GM12865 (cell line): ENCODE data around the gene RILP.

ENCODE experiments used
- DNase-seq: peaks from one replicate; pipeline ENCODE4 v3.0.0; 2010; ENCODE audit warnings: low read depth
- H3K4me3 ChIP-seq: 2 replicates; pipeline ENCODE4 v1.5.1; 2011; ENCODE audit warnings: mild to moderate bottlenecking, low read depth, low read length, control low read depth
- CTCF ChIP-seq: IDR thresholded peaks from 2 replicates; pipeline ENCODE4 v1.5.1; 2011; ENCODE audit warnings: low read length, control low read depth, low read depth, inconsistent platforms; ENCODE audit not compliant: insufficient read depth; ENCODE audit errors: missing control alignments

RILP gene

GRCh38 chr17:1621273-1621954 is 28.3 kb downstream of the RILP start:
- no peak for TF ChIP-seq CTCF
- no peak overlapping the region for H3K4me3 ChIP-seq
- no peak for DNase-seq

- TF ChIP-seq CTCF = no peak
- DNase-seq = no peak
- H3K4me3 ChIP-seq = no peak overlapping the region
These were observed 29.2 kb downstream of the RILP start for GRCh38 chr17:1620486-1620885.

- H3K4me3 ChIP-seq = no peak overlapping the region
- DNase-seq = no peak
- no peak for TF ChIP-seq CTCF
These were observed 32.0 kb downstream of the RILP start for GRCh38 chr17:1617620-1618174.

GRCh38 chr17:1616101-1616500 is 33.6 kb downstream of the RILP start:
- TF ChIP-seq CTCF = no peak
- no peak for DNase-seq
- no peak overlapping the region for H3K4me3 ChIP-seq

GRCh38 chr17:1612400-1612799 is 37.3 kb downstream of the RILP start:
- no peak overlapping the region for H3K4me3 ChIP-seq
- no peak for TF ChIP-seq CTCF
- no peak for DNase-seq

- DNase-seq = no peak
- TF ChIP-seq CTCF = no peak
- H3K4me3 ChIP-seq = no peak overlapping the region
These were observed 38.0 kb downstream of the RILP start for GRCh38 chr17:1611715-1612114.

GRCh38 chr17:1608676-1609075 is 41.0 kb downstream of the RILP start:
- no peak overlapping the region for H3K4me3 ChIP-seq
- TF ChIP-seq CTCF = no peak
- DNase-seq = no peak
